Measurements from ENCODE around the gene BBOF1.
"Not testable (repeated sequence)": the region's sequence is repeated elsewhere in the genome, so short reads cannot be mapped to it uniquely, and the experiment has no call there.

BBOF1 gene

DNA sequence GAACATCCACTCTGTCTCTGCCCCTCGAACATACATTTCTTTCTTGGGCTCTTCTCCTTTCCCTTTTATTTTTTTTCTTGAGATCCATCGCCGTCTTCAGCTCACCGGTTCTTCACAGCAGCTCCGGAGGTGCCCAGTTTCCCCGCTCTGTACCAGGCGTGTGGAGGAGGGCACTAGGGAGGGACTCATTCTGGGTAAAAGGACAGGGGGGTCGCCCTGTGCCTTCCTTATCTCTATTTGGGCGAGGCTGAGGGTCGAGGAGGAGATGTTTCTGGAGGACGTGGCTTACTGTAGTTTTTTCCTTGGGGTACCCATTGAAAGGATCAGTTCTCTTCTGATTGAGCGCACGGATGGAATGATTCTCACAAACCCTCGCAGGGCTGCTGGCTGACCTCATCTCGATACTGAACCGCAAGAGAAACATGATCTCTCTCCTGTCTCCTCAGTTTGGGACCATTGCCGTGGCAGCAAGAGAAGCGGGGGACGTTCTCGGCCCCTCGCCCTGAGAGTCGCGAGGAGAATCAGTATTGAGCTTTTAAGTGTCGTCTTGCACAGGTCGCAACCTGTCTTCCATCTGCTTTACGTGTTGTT, 66.0 kb downstream of the BBOF1 start:
- in situ Hi-C loops (cut with MboI; ENCODE audit: low pct_unique_long_range_greater_than_20kb, low sequenced_read_pairs, unreplicated experiment), result no loop called here

DNA sequence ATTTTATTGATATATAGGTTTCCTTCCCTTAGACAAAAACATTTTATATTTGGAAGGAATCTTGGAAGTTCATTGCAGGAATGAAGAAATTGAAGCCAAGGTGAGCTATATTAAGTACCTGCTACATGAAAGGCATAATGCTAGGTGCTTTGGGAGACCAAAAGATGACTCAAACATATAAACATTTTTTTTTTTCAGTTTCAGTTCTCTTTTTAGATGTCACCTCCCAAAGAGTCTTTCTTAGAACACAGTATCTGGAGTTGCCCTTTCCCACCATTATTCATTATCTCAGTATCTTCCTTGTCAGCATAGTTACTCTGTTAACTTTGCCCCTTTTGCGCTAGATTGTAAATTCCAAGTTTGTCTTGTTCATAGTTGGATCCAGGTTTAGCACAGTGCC, 66.7 kb downstream of the BBOF1 start:
- TF ChIP-seq, protein P1, sequence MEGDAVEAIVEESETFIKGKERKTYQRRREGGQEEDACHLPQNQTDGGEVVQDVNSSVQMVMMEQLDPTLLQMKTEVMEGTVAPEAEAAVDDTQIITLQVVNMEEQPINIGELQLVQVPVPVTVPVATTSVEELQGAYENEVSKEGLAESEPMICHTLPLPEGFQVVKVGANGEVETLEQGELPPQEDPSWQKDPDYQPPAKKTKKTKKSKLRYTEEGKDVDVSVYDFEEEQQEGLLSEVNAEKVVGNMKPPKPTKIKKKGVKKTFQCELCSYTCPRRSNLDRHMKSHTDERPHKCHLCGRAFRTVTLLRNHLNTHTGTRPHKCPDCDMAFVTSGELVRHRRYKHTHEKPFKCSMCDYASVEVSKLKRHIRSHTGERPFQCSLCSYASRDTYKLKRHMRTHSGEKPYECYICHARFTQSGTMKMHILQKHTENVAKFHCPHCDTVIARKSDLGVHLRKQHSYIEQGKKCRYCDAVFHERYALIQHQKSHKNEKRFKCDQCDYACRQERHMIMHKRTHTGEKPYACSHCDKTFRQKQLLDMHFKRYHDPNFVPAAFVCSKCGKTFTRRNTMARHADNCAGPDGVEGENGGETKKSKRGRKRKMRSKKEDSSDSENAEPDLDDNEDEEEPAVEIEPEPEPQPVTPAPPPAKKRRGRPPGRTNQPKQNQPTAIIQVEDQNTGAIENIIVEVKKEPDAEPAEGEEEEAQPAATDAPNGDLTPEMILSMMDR (IDR thresholded peaks at IDR 0.05; ENCODE audit: extremely low read depth, insufficient read depth, missing control alignments), result no peak
- DNase-seq (ENCODE audit: low spot score), result peak; percentile 54
- in situ Hi-C loops (cut with MboI; ENCODE audit: low pct_unique_long_range_greater_than_20kb, low sequenced_read_pairs, unreplicated experiment), result no loop called here

More for the DNA sequence above, 66.0 kb downstream of the BBOF1 start:
- peak; percentile 26 for DNase-seq (ENCODE audit: low spot score)
- TF ChIP-seq, protein P1 (IDR thresholded peaks at IDR 0.05; ENCODE audit: extremely low read depth, insufficient read depth, missing control alignments), result no peak

DNA sequence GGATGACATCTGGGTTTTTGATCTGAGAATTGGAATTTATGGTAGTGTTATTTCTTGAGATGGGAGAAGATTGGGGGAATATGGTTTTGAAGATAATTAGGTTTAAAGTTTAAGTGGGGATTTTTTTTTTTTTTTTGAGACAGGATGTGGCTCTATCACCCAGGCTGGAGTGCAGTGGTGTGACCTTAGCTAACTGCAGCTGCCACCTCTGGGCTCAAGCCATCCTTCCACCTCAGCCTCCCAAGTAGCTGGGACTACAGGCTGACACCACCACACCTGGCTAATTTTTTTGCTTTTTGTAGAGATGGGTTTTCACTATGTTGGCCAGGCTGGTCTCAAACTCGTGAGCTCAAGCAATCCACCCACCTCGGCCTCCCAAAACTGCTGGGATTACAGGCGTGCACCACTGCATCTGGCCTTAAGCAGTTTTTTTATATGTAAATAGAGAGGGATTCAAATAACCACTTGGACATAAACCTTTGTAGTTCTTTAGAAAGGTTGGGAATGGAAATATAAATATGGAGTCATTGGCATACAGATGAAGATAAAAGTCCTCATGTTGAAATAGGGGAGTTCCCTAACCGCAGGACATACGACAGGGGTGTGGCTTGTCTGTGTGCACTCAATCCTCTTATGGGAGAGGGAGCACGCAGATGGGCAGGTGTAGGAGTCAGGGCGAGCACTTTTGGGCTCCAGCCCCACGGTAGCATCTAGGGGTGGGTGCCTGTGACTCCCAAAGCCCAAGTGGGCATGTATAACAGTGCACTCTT, 70.3 kb downstream of the BBOF1 start:
- no peak for DNase-seq (ENCODE audit: low spot score)
- TF ChIP-seq, protein P1 (IDR thresholded peaks at IDR 0.05; ENCODE audit: extremely low read depth, insufficient read depth, missing control alignments), result no peak
- in situ Hi-C loops (cut with MboI; ENCODE audit: low pct_unique_long_range_greater_than_20kb, low sequenced_read_pairs, unreplicated experiment), result no loop called here

GRCh38 chr14:74105381-74105780, 86.2 kb downstream of the BBOF1 start:
- DNase-seq (ENCODE audit: low spot score), result no peak
- in situ Hi-C loops (cut with MboI; ENCODE audit: low pct_unique_long_range_greater_than_20kb, low sequenced_read_pairs, unreplicated experiment), result no loop called here
- TF ChIP-seq, protein P1 (IDR thresholded peaks at IDR 0.05; ENCODE audit: extremely low read depth, insufficient read depth, missing control alignments), result no peak

GRCh38 chr14:74109369-74109768, 90.2 kb downstream of the BBOF1 start:
- TF ChIP-seq, protein P1 (IDR thresholded peaks at IDR 0.05; ENCODE audit: extremely low read depth, insufficient read depth, missing control alignments), result no peak
- in situ Hi-C loops (cut with MboI; ENCODE audit: low pct_unique_long_range_greater_than_20kb, low sequenced_read_pairs, unreplicated experiment), result no loop called here
- DNase-seq (ENCODE audit: low spot score), result no peak

- DNase-seq (ENCODE audit: low spot score), result peak; percentile 63
- in situ Hi-C loops (cut with MboI; ENCODE audit: low pct_unique_long_range_greater_than_20kb, low sequenced_read_pairs, unreplicated experiment), result not testable (repeated sequence)
- TF ChIP-seq, protein P1 (IDR thresholded peaks at IDR 0.05; ENCODE audit: extremely low read depth, insufficient read depth, missing control alignments), result peak; percentile 52
Observed at GRCh38 chr14:74111395-74112216, 92.5 kb downstream of the BBOF1 start.

All from GM13977 (cell line).